Activated gamma-delta T cell treated with anti-CD3 and anti-CD28 coated beads, Interleukin-2, amount 50 U/mL, for 16 hours (primary cell): ENCODE results near the gene MECR.
A peak's percentile ranks its signal among the peaks of the same experiment; 100 is the strongest.
"Not testable (repeated sequence)": the region's sequence is repeated elsewhere in the genome, so short reads cannot be mapped to it uniquely, and the experiment has no call there.

Experiments used
- DNase-seq: peaks from one replicate; pipeline ENCODE4 v3.0.0-alpha.2; 2020; ENCODE audit warnings: low read depth

MECR gene

GRCh38 chr1:29235955-29236711 is 5.4 kb upstream of the MECR start, which contains the start of gene PTPRU:
TSS of gene PTPRU (plus strand) at chr1:29236522. CDS start at chr1:29236645, 123 bp downstream.
- peak; percentile 68 for DNase-seq

- not testable (repeated sequence) for DNase-seq
Measured at GRCh38 chr1:29234881-29235280, 4.1 kb upstream of the MECR start.

GRCh38 chr1:29234471-29234870 is 3.7 kb upstream of the MECR start:
- DNase-seq, result no peak

GRCh38 chr1:29233693-29234092 is 3.0 kb upstream of the MECR start:
- no peak for DNase-seq

GRCh38 chr1:29232387-29232786 is 1.7 kb upstream of the MECR start:
- DNase-seq, result no peak

GRCh38 chr1:29230204-29230552 is 556 bp downstream of the MECR start:
- DNase-seq, result no peak

GRCh38 chr1:29227511-29227910 is 3.2 kb downstream of the MECR start:
- no peak for DNase-seq

GRCh38 chr1:29225361-29225760 is 5.4 kb downstream of the MECR start:
- no peak for DNase-seq

- DNase-seq, result no peak
Measured at GRCh38 chr1:29224356-29224837, 6.3 kb downstream of the MECR start.

GRCh38 chr1:29223521-29223920 is 7.2 kb downstream of the MECR start:
- no peak for DNase-seq

- no peak for DNase-seq
Measured at GRCh38 chr1:29222686-29223085, 8.0 kb downstream of the MECR start.

- not testable (repeated sequence) for DNase-seq
Measured at GRCh38 chr1:29222260-29222659, 8.5 kb downstream of the MECR start.

GRCh38 chr1:29221296-29221695 is 9.4 kb downstream of the MECR start:
- no peak for DNase-seq

- DNase-seq, result no peak
Measured at GRCh38 chr1:29218223-29218622, 12.5 kb downstream of the MECR start.

GRCh38 chr1:29217633-29218032 is 13.1 kb downstream of the MECR start:
- DNase-seq, result no peak

GRCh38 chr1:29213055-29213454 is 17.7 kb downstream of the MECR start:
- DNase-seq, result no peak

- DNase-seq, result no peak
Measured at GRCh38 chr1:29211086-29212030, 19.4 kb downstream of the MECR start.

- DNase-seq, result no peak
Measured at GRCh38 chr1:29210278-29211085, 20.3 kb downstream of the MECR start.

GRCh38 chr1:29209173-29209572 is 21.6 kb downstream of the MECR start:
- DNase-seq, result no peak

GRCh38 chr1:29208442-29208841 is 22.3 kb downstream of the MECR start:
- DNase-seq, result no peak

GRCh38 chr1:29202584-29203340 is 28.0 kb downstream of the MECR start:
- DNase-seq, result peak; percentile 88
